ENCODE data around the gene DMBT1.

DNA sequence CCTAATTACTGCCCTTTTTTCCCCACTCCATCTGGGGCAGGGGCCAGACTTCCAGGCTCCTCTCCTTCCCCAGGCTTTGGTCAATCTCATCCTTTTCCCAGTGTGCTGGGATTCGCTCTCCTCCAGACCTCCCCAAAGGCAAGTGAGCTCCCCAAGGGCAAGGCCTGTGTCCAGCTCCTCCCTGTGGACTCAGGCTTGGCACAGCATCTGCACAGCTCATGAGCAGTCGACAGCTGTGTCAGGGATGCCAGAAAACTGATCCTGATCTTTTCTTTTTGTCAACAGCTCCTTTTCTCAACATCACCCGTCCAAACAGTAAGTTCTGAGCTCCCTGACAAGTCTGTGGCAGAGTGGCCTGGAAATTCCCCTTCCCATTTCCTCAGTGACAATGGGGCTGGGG lies 72.0 kb downstream of the DMBT1 start:
- TF ChIP-seq, protein P1, sequence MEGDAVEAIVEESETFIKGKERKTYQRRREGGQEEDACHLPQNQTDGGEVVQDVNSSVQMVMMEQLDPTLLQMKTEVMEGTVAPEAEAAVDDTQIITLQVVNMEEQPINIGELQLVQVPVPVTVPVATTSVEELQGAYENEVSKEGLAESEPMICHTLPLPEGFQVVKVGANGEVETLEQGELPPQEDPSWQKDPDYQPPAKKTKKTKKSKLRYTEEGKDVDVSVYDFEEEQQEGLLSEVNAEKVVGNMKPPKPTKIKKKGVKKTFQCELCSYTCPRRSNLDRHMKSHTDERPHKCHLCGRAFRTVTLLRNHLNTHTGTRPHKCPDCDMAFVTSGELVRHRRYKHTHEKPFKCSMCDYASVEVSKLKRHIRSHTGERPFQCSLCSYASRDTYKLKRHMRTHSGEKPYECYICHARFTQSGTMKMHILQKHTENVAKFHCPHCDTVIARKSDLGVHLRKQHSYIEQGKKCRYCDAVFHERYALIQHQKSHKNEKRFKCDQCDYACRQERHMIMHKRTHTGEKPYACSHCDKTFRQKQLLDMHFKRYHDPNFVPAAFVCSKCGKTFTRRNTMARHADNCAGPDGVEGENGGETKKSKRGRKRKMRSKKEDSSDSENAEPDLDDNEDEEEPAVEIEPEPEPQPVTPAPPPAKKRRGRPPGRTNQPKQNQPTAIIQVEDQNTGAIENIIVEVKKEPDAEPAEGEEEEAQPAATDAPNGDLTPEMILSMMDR (conservative IDR thresholded peaks at IDR 0.05; ENCODE audit: low read depth, low read length), result no peak
- TF ChIP-seq, protein P2, sequence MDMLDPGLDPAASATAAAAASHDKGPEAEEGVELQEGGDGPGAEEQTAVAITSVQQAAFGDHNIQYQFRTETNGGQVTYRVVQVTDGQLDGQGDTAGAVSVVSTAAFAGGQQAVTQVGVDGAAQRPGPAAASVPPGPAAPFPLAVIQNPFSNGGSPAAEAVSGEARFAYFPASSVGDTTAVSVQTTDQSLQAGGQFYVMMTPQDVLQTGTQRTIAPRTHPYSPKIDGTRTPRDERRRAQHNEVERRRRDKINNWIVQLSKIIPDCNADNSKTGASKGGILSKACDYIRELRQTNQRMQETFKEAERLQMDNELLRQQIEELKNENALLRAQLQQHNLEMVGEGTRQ (IDR thresholded peaks at IDR 0.05; ENCODE audit: low read depth, low read length), result no peak
- TF ChIP-seq, protein P3, sequence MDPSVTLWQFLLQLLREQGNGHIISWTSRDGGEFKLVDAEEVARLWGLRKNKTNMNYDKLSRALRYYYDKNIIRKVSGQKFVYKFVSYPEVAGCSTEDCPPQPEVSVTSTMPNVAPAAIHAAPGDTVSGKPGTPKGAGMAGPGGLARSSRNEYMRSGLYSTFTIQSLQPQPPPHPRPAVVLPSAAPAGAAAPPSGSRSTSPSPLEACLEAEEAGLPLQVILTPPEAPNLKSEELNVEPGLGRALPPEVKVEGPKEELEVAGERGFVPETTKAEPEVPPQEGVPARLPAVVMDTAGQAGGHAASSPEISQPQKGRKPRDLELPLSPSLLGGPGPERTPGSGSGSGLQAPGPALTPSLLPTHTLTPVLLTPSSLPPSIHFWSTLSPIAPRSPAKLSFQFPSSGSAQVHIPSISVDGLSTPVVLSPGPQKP (IDR thresholded peaks at IDR 0.05; ENCODE audit: borderline replicate concordance, low read depth, low read length), result no peak
- no peak for TF ChIP-seq POLR2A (IDR thresholded peaks at IDR 0.05; ENCODE audit: low read depth, low read length)
- no peak for TF ChIP-seq RCOR1 (IDR thresholded peaks at IDR 0.05; ENCODE audit: insufficient replicate concordance, low read length)
- TF ChIP-seq MAFK (IDR thresholded peaks at IDR 0.05; ENCODE audit: low read depth, low read length), result no peak
- TF ChIP-seq CEBPB (IDR thresholded peaks at IDR 0.05; ENCODE audit: low read depth, low read length), result no peak
- TF ChIP-seq SMC3 (IDR thresholded peaks at IDR 0.05; ENCODE audit: low read depth, low read length), result no peak
- no peak for TF ChIP-seq FOS (IDR thresholded peaks at IDR 0.05; ENCODE audit: low read depth, low read length)
- TF ChIP-seq MXI1 (IDR thresholded peaks at IDR 0.05; ENCODE audit: borderline replicate concordance, low read depth, low read length), result no peak
- TF ChIP-seq RFX5 (IDR thresholded peaks at IDR 0.05; ENCODE audit: low read depth, low read length), result no peak

Measured in IMR-90 (cell line).